ENCODE measurements around the gene TRAT1.

The TRAT1 gene

GRCh38 chr3:108862865-108863798 is 40.5 kb downstream of the TRAT1 start:
- no peak for DNase-seq

GRCh38 chr3:108863799-108864135 is 41.2 kb downstream of the TRAT1 start:
- no peak for DNase-seq

GRCh38 chr3:108877901-108878300 is 55.3 kb downstream of the TRAT1 start:
- no peak for DNase-seq

- no peak for DNase-seq
Observed at GRCh38 chr3:108879915-108880314, 57.3 kb downstream of the TRAT1 start.

- no peak for DNase-seq
Observed at GRCh38 chr3:108882762-108883161, 60.2 kb downstream of the TRAT1 start.

GRCh38 chr3:108883373-108883772 is 60.8 kb downstream of the TRAT1 start:
- no peak for DNase-seq

GRCh38 chr3:108887121-108887520 is 64.5 kb downstream of the TRAT1 start:
- DNase-seq: no peak

- DNase-seq: no peak
Observed at GRCh38 chr3:108887777-108888176, 65.2 kb downstream of the TRAT1 start.

GRCh38 chr3:108891833-108892232 is 69.2 kb downstream of the TRAT1 start:
- DNase-seq: no peak

- DNase-seq: no peak
Observed at GRCh38 chr3:108894981-108895380, 72.4 kb downstream of the TRAT1 start.

GRCh38 chr3:108897883-108898282 is 75.3 kb downstream of the TRAT1 start:
- no peak for DNase-seq

- DNase-seq: peak; percentile 69
Observed at GRCh38 chr3:108899530-108899929, 76.9 kb downstream of the TRAT1 start.

Data from NCI-H187 treated with DMSO at 0.1 percent for 48 hours (cell line).